Measurements from ENCODE around the gene EPB41L4A.
"Not testable (repeated sequence)": the region's sequence is repeated elsewhere in the genome, so short reads cannot be mapped to it uniquely, and the experiment has no call there.

Gene EPB41L4A

GRCh38 chr5:112208699-112209615 is 210.1 kb downstream of the EPB41L4A start:
- no peak for DNase-seq (ENCODE audit: low read depth in 2 of 2)

GRCh38 chr5:112208195-112208594 is 210.9 kb downstream of the EPB41L4A start:
- not testable (repeated sequence) for DNase-seq (ENCODE audit: low read depth in 2 of 2)

GRCh38 chr5:112205846-112206245 is 213.2 kb downstream of the EPB41L4A start:
- DNase-seq (ENCODE audit: low read depth in 2 of 2), result no peak

GRCh38 chr5:112203229-112203628 is 215.8 kb downstream of the EPB41L4A start:
- DNase-seq (ENCODE audit: low read depth in 2 of 2), result no peak

GRCh38 chr5:112202694-112203093 is 216.4 kb downstream of the EPB41L4A start:
- no peak for DNase-seq (ENCODE audit: low read depth in 2 of 2)

- DNase-seq (ENCODE audit: low read depth in 2 of 2), result no peak
Measured at GRCh38 chr5:112201141-112201540, 217.9 kb downstream of the EPB41L4A start.

GRCh38 chr5:112200131-112200530 is 218.9 kb downstream of the EPB41L4A start:
- DNase-seq (ENCODE audit: low read depth in 2 of 2), result no peak

GRCh38 chr5:112196584-112196983 is 222.5 kb downstream of the EPB41L4A start:
- DNase-seq (ENCODE audit: low read depth in 2 of 2), result no peak

GRCh38 chr5:112195924-112196323 is 223.2 kb downstream of the EPB41L4A start:
- no peak for DNase-seq (ENCODE audit: low read depth in 2 of 2)

GRCh38 chr5:112192866-112193265 is 226.2 kb downstream of the EPB41L4A start:
- DNase-seq (ENCODE audit: low read depth in 2 of 2), result no peak

GRCh38 chr5:112192072-112192471 is 227.0 kb downstream of the EPB41L4A start:
- no peak for DNase-seq (ENCODE audit: low read depth in 2 of 2)

GRCh38 chr5:112189391-112189790 is 229.7 kb downstream of the EPB41L4A start:
- no peak for DNase-seq (ENCODE audit: low read depth in 2 of 2)

GRCh38 chr5:112186401-112186990 is 232.6 kb downstream of the EPB41L4A start:
- DNase-seq (ENCODE audit: low read depth in 2 of 2), result no peak

GRCh38 chr5:112183874-112184273 is 235.2 kb downstream of the EPB41L4A start:
- DNase-seq (ENCODE audit: low read depth in 2 of 2), result no peak

- no peak for DNase-seq (ENCODE audit: low read depth in 2 of 2)
Measured at GRCh38 chr5:112183103-112183711, 235.9 kb downstream of the EPB41L4A start.

- DNase-seq (ENCODE audit: low read depth in 2 of 2), result no peak
Measured at GRCh38 chr5:112179290-112179689, 239.8 kb downstream of the EPB41L4A start.

- no peak for DNase-seq (ENCODE audit: low read depth in 2 of 2)
Measured at GRCh38 chr5:112174959-112175594, 244.0 kb downstream of the EPB41L4A start.

- DNase-seq (ENCODE audit: low read depth in 2 of 2), result no peak
Measured at GRCh38 chr5:112165897-112166737, 253.0 kb downstream of the EPB41L4A start.

- DNase-seq (ENCODE audit: low read depth in 2 of 2), result no peak
Measured at GRCh38 chr5:112165399-112165798, 253.7 kb downstream of the EPB41L4A start.

GRCh38 chr5:112163435-112163834 is 255.6 kb downstream of the EPB41L4A start:
- no peak for DNase-seq (ENCODE audit: low read depth in 2 of 2)

GRCh38 chr5:112161392-112161748 is 257.7 kb downstream of the EPB41L4A start:
- no peak for DNase-seq (ENCODE audit: low read depth in 2 of 2)
